K562 (cell line): ENCODE measurements around the gene LRGUK. TPM values are rescaled to one million over a fixed set of nuclear protein-coding genes. Genes with fewer than 3 reads are reported as not detected.

Source experiments
- CBFA2T2 ChIP-seq: fragments of 450-650 bp; conservative IDR thresholded peaks from 2 replicates; pipeline ENCODE4 v1.6.1; 2017; ENCODE audit warnings: mild to moderate bottlenecking
- GTF2F1 ChIP-seq: IDR thresholded peaks from 2 replicates; pipeline ENCODE4 v1.6.1; 2011; ENCODE audit warnings: low read depth, low read length, improper control_type of control experiment
- ZNF717 ChIP-seq: fragments of 250-450 bp; sonication (Bioruptor Pico); IDR thresholded peaks from 2 replicates; pipeline ENCODE4 v1.5.0; 2021
- polyA plus RNA-seq, 8 experiments: library from polyadenylated mRNA; depleted of rRNA in 4 of 8; stranded (reverse) in 5 of 8; unstranded in 3 of 8; fragments of >200 nt; fragmentation: Nextera tagmentation in 2 of 8; fragmentation: Illumina TruSeq in 1 of 8; extraction: Ambion mirVana in 2 of 8; extraction: Trizol in 1 of 8; gene quantifications; 2 replicates each; pipeline versions ENCODE4 v1.2.1 to v1.2.3, GENCODE V29; 2011 to 2014; ENCODE audit warnings: inconsistent platforms in 1 of 8, missing spikeins in 1 of 8
- total RNA-seq, 7 experiments: library from RNA; depleted of rRNA in 6 of 7; stranded (reverse); fragments of >200 nt in 6 of 7; fragmentation: Illumina TruSeq in 2 of 7; extraction: Trizol in 2 of 7; gene quantifications; 2 replicates each; pipeline versions ENCODE4 v1.2.1 to v1.2.3, GENCODE V29; 2011 to 2021; ENCODE audit warnings: low replicate concordance in 1 of 7
- TF ChIP-seq, protein P1 (sequence below), 2 experiments: fragments of 450-650 bp; IDR thresholded peaks; 2 replicates each; pipeline ENCODE4 v1.6.1; 2016; ENCODE audit warnings: mild to moderate bottlenecking in 2 of 2, borderline replicate concordance in 1 of 2, low read depth in 1 of 2, moderate library complexity in 1 of 2
- TF ChIP-seq, protein P2 (sequence below): conservative IDR thresholded peaks from 2 replicates; pipeline ENCODE4 v1.6.1; 2011; ENCODE audit warnings: low read depth, mild to moderate bottlenecking, low read length; ENCODE audit not compliant: control insufficient read depth
- TF ChIP-seq, protein P3 (sequence below): fragments of 250-450 bp; sonication (Bioruptor Pico); IDR thresholded peaks from 2 replicates; pipeline ENCODE4 v1.5.0; 2022; ENCODE audit warnings: mild to moderate bottlenecking
- TF ChIP-seq, protein P4 (sequence below): sonication (generic); formaldehyde crosslinking; IDR thresholded peaks from 2 replicates; pipeline ENCODE4 v1.8.0; 2022; ENCODE audit warnings: mild to moderate bottlenecking, missing genetic modification reagents

Gene LRGUK
- total and polyA plus RNA-seq, 9 of the 15 experiments (the other 6 are each of a cell fraction or from before 2014, with no cell fraction given) = 0.04 to 0.33 (median 0.18) TPM

DNA sequence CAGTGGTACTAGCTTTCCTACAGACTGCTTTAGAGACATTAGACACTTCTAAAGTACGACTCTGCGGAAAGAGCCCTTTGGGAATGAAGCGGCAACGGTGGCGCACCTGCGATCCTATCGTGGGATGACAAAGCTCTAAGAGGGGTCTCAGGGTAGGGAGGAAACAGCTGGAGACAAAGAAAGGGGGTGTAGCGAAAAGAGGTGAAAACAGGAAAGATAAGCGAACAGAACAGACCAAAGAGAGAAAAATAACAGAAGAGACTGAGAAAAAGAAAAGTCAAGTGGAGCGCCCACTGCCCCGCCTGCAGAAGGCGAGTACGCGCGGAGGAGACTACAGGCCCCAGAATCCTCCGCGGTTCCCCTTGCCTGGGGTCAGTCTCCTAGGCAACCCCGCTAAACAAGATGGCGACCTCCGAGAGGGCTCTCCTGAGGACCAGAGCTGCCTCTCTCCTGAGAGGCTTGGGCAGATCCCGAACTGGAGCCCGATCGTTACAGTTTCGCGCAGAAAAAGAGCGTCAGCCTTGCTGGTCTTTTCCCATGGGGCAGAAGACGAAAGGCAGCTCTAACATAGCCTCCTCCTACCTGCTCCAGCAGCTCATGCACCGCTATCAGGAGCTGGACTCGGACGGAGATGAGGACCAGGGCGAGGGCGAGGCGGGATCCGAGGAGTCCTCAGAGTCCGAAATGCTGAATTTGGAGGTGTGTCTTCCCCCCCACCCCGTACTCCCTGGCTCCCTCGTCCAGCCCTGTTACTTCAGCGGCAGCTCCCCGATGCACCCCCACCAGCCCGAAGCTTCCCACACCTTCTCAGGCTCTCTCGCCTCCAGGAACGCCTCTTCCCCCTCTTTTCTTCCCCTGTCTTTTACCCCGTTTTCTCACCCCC is at the start of gene LRGUK (continued):
- TF ChIP-seq, protein P1, sequence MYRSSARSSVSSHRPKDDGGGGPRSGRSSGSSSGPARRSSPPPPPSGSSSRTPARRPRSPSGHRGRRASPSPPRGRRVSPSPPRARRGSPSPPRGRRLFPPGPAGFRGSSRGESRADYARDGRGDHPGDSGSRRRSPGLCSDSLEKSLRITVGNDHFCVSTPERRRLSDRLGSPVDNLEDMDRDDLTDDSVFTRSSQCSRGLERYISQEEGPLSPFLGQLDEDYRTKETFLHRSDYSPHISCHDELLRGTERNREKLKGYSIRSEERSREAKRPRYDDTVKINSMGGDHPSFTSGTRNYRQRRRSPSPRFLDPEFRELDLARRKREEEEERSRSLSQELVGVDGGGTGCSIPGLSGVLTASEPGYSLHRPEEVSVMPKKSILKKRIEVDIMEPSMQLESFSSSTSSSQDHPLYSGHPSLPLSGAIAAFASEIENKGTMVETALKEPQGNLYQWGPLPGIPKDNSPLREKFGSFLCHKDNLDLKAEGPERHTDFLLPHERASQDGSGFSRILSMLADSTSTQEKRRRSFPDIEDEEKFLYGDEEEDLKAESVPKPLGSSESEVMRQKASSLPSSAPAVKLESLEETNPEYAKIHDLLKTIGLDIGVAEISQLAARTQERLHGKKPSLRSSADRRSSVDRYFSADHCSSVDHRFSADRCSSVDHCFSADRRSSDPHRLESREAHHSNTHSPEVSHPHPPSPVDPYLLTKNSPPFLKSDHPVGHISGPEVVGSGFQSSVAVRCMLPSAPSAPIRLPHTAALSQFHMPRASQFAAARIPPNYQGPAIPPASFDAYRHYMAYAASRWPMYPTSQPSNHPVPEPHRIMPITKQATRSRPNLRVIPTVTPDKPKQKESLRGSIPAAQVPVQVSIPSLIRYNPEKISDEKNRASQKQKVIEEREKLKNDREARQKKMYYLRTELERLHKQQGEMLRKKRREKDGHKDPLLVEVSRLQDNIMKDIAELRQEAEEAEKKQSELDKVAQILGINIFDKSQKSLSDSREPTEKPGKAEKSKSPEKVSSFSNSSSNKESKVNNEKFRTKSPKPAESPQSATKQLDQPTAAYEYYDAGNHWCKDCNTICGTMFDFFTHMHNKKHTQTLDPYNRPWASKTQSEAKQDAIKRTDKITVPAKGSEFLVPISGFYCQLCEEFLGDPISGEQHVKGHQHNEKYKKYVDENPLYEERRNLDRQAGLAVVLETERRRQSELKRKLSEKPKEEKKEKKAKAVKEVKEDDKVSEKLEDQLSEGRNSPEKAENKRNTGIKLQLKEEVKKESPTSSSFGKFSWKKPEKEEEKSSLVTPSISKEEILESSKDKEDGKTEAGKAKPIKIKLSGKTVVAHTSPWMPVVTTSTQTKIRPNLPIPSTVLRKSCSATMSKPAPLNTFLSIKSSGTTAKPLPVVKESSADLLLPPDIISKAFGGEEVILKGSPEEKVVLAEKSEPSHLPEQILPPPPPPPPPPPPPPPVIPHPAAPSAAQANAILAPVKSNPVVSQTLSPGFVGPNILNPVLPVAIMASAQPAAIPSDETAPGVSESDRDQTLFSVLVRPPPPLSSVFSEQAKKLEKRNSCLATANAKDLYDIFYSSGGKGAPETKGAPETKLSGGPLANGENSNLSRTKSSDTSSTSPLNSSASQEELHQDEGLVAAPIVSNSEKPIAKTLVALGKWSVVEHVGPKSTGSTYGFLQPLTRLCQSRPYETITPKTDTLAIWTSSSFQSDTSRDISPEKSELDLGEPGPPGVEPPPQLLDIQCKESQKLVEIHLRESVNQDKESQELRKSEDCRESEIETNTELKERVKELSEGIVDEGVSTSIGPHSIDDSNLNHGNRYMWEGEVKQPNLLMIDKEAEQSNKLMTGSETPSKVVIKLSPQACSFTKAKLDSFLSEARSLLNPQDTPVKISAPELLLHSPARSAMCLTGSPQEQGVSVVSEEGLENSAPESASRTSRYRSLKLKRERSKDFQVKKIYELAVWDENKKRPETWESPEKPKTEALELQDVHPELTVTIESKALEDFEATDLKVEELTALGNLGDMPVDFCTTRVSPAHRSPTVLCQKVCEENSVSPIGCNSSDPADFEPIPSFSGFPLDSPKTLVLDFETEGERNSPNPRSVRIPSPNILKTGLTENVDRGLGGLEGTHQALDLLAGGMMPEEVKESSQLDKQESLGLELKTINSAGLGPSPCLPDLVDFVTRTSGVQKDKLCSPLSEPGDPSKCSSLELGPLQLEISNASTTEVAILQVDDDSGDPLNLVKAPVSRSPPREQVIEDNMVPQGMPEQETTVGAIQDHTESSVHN (IDR thresholded peaks at IDR 0.05; ENCODE audit: borderline replicate concordance in 1 of 2, low read depth in 1 of 2) = no peak
- TF ChIP-seq, protein P2, sequence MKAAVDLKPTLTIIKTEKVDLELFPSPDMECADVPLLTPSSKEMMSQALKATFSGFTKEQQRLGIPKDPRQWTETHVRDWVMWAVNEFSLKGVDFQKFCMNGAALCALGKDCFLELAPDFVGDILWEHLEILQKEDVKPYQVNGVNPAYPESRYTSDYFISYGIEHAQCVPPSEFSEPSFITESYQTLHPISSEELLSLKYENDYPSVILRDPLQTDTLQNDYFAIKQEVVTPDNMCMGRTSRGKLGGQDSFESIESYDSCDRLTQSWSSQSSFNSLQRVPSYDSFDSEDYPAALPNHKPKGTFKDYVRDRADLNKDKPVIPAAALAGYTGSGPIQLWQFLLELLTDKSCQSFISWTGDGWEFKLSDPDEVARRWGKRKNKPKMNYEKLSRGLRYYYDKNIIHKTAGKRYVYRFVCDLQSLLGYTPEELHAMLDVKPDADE = peak; percentile 95
- TF ChIP-seq CBFA2T2 (no peak), ZNF717 (CRISPR knock-in tag) (no peak), GTF2F1 (no peak)
- TF ChIP-seq, protein P3, sequence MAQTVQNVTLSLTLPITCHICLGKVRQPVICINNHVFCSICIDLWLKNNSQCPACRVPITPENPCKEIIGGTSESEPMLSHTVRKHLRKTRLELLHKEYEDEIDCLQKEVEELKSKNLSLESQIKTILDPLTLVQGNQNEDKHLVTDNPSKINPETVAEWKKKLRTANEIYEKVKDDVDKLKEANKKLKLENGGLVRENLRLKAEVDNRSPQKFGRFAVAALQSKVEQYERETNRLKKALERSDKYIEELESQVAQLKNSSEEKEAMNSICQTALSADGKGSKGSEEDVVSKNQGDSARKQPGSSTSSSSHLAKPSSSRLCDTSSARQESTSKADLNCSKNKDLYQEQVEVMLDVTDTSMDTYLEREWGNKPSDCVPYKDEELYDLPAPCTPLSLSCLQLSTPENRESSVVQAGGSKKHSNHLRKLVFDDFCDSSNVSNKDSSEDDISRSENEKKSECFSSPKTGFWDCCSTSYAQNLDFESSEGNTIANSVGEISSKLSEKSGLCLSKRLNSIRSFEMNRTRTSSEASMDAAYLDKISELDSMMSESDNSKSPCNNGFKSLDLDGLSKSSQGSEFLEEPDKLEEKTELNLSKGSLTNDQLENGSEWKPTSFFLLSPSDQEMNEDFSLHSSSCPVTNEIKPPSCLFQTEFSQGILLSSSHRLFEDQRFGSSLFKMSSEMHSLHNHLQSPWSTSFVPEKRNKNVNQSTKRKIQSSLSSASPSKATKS (CRISPR knock-in tag) = no peak
- TF ChIP-seq, protein P4, sequence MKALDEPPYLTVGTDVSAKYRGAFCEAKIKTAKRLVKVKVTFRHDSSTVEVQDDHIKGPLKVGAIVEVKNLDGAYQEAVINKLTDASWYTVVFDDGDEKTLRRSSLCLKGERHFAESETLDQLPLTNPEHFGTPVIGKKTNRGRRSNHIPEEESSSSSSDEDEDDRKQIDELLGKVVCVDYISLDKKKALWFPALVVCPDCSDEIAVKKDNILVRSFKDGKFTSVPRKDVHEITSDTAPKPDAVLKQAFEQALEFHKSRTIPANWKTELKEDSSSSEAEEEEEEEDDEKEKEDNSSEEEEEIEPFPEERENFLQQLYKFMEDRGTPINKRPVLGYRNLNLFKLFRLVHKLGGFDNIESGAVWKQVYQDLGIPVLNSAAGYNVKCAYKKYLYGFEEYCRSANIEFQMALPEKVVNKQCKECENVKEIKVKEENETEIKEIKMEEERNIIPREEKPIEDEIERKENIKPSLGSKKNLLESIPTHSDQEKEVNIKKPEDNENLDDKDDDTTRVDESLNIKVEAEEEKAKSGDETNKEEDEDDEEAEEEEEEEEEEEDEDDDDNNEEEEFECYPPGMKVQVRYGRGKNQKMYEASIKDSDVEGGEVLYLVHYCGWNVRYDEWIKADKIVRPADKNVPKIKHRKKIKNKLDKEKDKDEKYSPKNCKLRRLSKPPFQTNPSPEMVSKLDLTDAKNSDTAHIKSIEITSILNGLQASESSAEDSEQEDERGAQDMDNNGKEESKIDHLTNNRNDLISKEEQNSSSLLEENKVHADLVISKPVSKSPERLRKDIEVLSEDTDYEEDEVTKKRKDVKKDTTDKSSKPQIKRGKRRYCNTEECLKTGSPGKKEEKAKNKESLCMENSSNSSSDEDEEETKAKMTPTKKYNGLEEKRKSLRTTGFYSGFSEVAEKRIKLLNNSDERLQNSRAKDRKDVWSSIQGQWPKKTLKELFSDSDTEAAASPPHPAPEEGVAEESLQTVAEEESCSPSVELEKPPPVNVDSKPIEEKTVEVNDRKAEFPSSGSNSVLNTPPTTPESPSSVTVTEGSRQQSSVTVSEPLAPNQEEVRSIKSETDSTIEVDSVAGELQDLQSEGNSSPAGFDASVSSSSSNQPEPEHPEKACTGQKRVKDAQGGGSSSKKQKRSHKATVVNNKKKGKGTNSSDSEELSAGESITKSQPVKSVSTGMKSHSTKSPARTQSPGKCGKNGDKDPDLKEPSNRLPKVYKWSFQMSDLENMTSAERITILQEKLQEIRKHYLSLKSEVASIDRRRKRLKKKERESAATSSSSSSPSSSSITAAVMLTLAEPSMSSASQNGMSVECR (CRISPR knock-in tag) = peak; percentile 88
